ENCODE measurements around the gene FUT8.
"Not testable (repeated sequence)": the region's sequence is repeated elsewhere in the genome, so short reads cannot be mapped to it uniquely, and the experiment has no call there.

Gene FUT8

DNA sequence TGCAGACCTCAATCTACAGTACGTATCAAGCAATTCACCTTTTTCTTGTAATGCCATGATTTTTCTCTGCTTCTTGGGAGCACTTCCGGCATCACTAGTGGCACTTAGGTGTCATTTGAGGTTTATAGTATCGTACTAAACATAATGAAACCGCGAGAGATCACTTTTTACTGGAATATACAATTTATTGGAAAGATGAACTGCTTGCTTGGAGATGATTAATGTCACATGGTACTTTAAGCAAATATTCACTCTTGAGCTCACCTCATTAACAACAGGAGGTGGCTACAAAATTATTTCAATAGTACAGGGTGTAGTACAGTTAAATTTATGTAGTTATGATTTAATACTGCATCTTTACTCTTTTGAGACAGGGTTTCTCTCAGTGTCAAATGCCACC is 11.5 kb downstream of the FUT8 start:
- Histone ChIP-seq H3K79me2 (ENCODE audit: insufficient read depth, low read depth) (no peaks in the 10 kb centered on the region), H3K4me2 (no peak overlapping the region), H3K4me3 (IDR thresholded peaks at IDR 0.05; ENCODE audit: insufficient read depth, low read depth, low read length) (no peak overlapping the region), H3K27me3 (ENCODE audit: insufficient read depth, low read depth) (no peaks in the 10 kb centered on the region), H3K9ac (no peak overlapping the region), H2AFZ (ENCODE audit: low read depth) (no peak overlapping the region), H3K27ac (no peak overlapping the region), H3K4me1 (ENCODE audit: low read depth, poor library complexity, severe bottlenecking) (no peaks in the 10 kb centered on the region), H4K20me1 (ENCODE audit: insufficient read depth) (no peaks in the 10 kb centered on the region), H3K36me3 (ENCODE audit: insufficient read depth) (no peaks in the 10 kb centered on the region)
- TF ChIP-seq, protein P1, sequence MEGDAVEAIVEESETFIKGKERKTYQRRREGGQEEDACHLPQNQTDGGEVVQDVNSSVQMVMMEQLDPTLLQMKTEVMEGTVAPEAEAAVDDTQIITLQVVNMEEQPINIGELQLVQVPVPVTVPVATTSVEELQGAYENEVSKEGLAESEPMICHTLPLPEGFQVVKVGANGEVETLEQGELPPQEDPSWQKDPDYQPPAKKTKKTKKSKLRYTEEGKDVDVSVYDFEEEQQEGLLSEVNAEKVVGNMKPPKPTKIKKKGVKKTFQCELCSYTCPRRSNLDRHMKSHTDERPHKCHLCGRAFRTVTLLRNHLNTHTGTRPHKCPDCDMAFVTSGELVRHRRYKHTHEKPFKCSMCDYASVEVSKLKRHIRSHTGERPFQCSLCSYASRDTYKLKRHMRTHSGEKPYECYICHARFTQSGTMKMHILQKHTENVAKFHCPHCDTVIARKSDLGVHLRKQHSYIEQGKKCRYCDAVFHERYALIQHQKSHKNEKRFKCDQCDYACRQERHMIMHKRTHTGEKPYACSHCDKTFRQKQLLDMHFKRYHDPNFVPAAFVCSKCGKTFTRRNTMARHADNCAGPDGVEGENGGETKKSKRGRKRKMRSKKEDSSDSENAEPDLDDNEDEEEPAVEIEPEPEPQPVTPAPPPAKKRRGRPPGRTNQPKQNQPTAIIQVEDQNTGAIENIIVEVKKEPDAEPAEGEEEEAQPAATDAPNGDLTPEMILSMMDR (conservative IDR thresholded peaks at IDR 0.05; ENCODE audit: low read depth, low read length) = no peak

DNA sequence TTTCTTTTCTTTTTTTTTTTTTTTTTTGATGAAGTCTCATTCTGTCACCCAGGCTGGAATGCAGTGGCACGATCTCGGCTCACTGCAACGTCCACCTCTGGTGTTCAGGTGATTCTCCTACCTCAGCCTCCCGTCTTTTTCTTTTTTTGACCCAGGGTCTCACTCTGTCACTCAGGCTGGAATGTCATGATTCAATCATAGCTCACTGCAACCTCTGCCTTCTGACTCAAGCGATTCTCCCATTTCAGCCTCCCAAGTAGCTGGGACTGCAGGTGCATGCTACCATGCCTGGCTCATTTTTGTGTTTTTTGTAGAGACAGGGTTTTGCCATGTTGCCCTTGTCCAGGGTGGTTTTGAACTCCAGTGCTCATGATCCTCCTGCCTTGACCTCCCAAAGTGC is 12.0 kb downstream of the FUT8 start:
- Histone ChIP-seq H3K9ac (no peak overlapping the region), H3K27me3 (ENCODE audit: insufficient read depth, low read depth) (no peaks in the 10 kb centered on the region), H3K4me2 (no peak overlapping the region), H3K79me2 (ENCODE audit: insufficient read depth, low read depth) (no peaks in the 10 kb centered on the region), H3K36me3 (ENCODE audit: insufficient read depth) (no peaks in the 10 kb centered on the region), H2AFZ (ENCODE audit: low read depth) (no peak overlapping the region), H4K20me1 (ENCODE audit: insufficient read depth) (no peaks in the 10 kb centered on the region), H3K27ac (no peak overlapping the region), H3K4me1 (ENCODE audit: low read depth, poor library complexity, severe bottlenecking) (no peaks in the 10 kb centered on the region), H3K4me3 (IDR thresholded peaks at IDR 0.05; ENCODE audit: insufficient read depth, low read depth, low read length) (no peak overlapping the region)
- TF ChIP-seq, protein P1 (conservative IDR thresholded peaks at IDR 0.05; ENCODE audit: low read depth, low read length) = no peak

DNA sequence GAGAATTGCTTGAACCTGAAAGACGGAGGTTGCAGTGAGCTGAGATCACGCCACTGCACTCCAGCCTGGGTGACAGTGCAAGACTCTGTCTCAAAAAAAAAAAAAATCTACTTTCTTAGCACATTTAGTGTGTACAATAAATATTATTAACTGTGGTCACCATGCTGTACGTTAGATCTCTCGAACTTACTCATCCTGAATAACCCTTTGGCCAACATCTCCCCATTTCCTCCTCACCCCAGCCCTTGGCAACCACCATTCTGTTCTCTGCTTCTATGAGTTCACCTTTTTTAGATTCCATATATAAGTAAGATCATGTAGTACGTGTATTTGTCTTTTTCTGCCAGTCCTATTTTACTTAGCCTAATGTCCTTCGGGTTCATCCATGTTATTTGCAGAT is 13.4 kb downstream of the FUT8 start:
- H3K9ac ChIP-seq = no peak overlapping the region
- H3K4me2 ChIP-seq = no peak overlapping the region
- H3K27ac ChIP-seq = no peak overlapping the region
- no peaks in the 10 kb centered on the region for H3K79me2 ChIP-seq (ENCODE audit: insufficient read depth, low read depth)
- TF ChIP-seq, protein P1 (conservative IDR thresholded peaks at IDR 0.05; ENCODE audit: low read depth, low read length) = no peak
- no peak overlapping the region for H2AFZ ChIP-seq (ENCODE audit: low read depth)
- H3K27me3 ChIP-seq (ENCODE audit: insufficient read depth, low read depth) = no peaks in the 10 kb centered on the region
- H3K4me1 ChIP-seq (ENCODE audit: low read depth, poor library complexity, severe bottlenecking) = no peaks in the 10 kb centered on the region
- H4K20me1 ChIP-seq (ENCODE audit: insufficient read depth) = no peaks in the 10 kb centered on the region
- no peak overlapping the region for H3K4me3 ChIP-seq (IDR thresholded peaks at IDR 0.05; ENCODE audit: insufficient read depth, low read depth, low read length)
- H3K36me3 ChIP-seq (ENCODE audit: insufficient read depth) = no peaks in the 10 kb centered on the region

DNA sequence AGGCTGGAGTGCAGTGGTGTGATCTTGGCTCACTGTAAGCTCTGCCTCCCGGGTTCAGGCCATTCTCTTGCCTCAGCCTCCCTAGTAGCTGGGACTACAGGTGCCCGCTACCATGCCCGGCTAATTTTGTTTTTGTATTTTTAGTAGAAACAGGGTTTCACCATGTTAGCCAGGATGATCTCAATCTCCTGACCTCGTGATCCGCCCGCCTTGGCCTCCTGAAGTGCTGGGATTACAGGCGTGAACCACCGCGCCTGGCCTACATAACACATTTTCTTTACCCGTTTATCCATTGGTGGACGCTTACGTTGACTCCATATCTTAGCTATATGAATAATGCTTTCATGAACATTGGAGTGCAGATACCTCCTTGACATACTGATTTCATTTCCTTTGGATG is 14.4 kb downstream of the FUT8 start:
- H3K4me2 ChIP-seq; H3K79me2 ChIP-seq (ENCODE audit: insufficient read depth, low read depth); H4K20me1 ChIP-seq (ENCODE audit: insufficient read depth); H3K4me3 ChIP-seq (IDR thresholded peaks at IDR 0.05; ENCODE audit: insufficient read depth, low read depth, low read length); H3K27me3 ChIP-seq (ENCODE audit: insufficient read depth, low read depth); H3K4me1 ChIP-seq (ENCODE audit: low read depth, poor library complexity, severe bottlenecking); H3K36me3 ChIP-seq (ENCODE audit: insufficient read depth); H3K27ac ChIP-seq; H3K9ac ChIP-seq; H2AFZ ChIP-seq (ENCODE audit: low read depth): not testable (repeated sequence)

DNA sequence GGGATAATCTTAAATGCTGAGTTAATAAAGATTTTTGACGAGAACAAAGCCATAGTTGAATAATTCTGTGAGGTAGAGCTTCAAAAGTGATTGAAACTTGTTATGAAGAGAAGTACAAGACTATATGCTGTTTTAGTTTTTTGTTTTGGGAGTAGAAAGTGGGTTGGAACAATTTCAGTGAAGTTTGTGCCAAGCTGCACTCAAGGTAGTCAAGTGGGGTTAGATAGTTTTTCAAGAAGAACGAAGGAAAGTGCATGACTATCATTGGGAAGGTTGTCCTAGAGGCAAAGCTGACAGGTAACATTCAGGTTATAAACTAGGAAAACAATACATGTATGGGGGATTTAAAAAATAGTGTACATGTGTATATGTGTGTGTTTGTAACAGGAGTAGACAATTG is 16.2 kb downstream of the FUT8 start:
- H2AFZ ChIP-seq (ENCODE audit: low read depth) = no peak overlapping the region
- no peaks in the 10 kb centered on the region for H3K36me3 ChIP-seq (ENCODE audit: insufficient read depth)
- no peak overlapping the region for H3K4me2 ChIP-seq
- H3K4me3 ChIP-seq (IDR thresholded peaks at IDR 0.05; ENCODE audit: insufficient read depth, low read depth, low read length) = no peak overlapping the region
- no peaks in the 10 kb centered on the region for H3K27me3 ChIP-seq (ENCODE audit: insufficient read depth, low read depth)
- H4K20me1 ChIP-seq (ENCODE audit: insufficient read depth) = no peaks in the 10 kb centered on the region
- TF ChIP-seq, protein P1 (conservative IDR thresholded peaks at IDR 0.05; ENCODE audit: low read depth, low read length) = no peak
- peaks cover 5% of the 10 kb centered on the region for H3K4me1 ChIP-seq (ENCODE audit: low read depth, poor library complexity, severe bottlenecking)
- no peak overlapping the region for H3K27ac ChIP-seq
- H3K79me2 ChIP-seq (ENCODE audit: insufficient read depth, low read depth) = no peaks in the 10 kb centered on the region
- H3K9ac ChIP-seq = no peak overlapping the region
